Activated CD8-positive, alpha-beta memory T cell treated with anti-CD3 and anti-CD28 coated beads, Interleukin-2, amount 50 U/mL, for 1 hour (primary cell): Measurements from ENCODE around the gene ERN1.

ENCODE experiments used
- DNase-seq: peaks from one replicate; pipeline ENCODE4 v3.0.0-alpha.2; 2020; ENCODE audit errors: extremely low read depth

Gene ERN1

GRCh38 chr17:64061178-64061898, 68.6 kb downstream of the ERN1 start:
- DNase-seq = no peak

GRCh38 chr17:64060331-64060730, 69.6 kb downstream of the ERN1 start:
- DNase-seq = no peak

GRCh38 chr17:64059756-64060155, 70.2 kb downstream of the ERN1 start:
- DNase-seq = no peak

- DNase-seq = no peak
These were observed 71.3 kb downstream of the ERN1 start for GRCh38 chr17:64058621-64059020.

- DNase-seq = no peak
These were observed 72.2 kb downstream of the ERN1 start for GRCh38 chr17:64057701-64058263.

GRCh38 chr17:64056269-64057005, 73.5 kb downstream of the ERN1 start:
- no peak for DNase-seq

- no peak for DNase-seq
These were observed 74.5 kb downstream of the ERN1 start for GRCh38 chr17:64055183-64056142.

- DNase-seq = no peak
These were observed 75.6 kb downstream of the ERN1 start for GRCh38 chr17:64054304-64054703.

- DNase-seq = no peak
These were observed 76.8 kb downstream of the ERN1 start for GRCh38 chr17:64053101-64053500.

GRCh38 chr17:64051153-64051552, 78.8 kb downstream of the ERN1 start:
- no peak for DNase-seq

GRCh38 chr17:64048805-64049204, 81.1 kb downstream of the ERN1 start:
- no peak for DNase-seq

- DNase-seq = no peak
These were observed 84.8 kb downstream of the ERN1 start for GRCh38 chr17:64045176-64045575.

GRCh38 chr17:64042700-64043485, 87.1 kb downstream of the ERN1 start:
- no peak for DNase-seq

- DNase-seq = no peak
These were observed 88.0 kb downstream of the ERN1 start for GRCh38 chr17:64041912-64042311.

GRCh38 chr17:64040206-64040605, 89.7 kb downstream of the ERN1 start:
- no peak for DNase-seq

- DNase-seq = no peak
These were observed 90.9 kb downstream of the ERN1 start for GRCh38 chr17:64039106-64039400.

GRCh38 chr17:64038331-64039105, 91.4 kb downstream of the ERN1 start:
- no peak for DNase-seq

GRCh38 chr17:64037802-64038201, 92.1 kb downstream of the ERN1 start:
- no peak for DNase-seq

GRCh38 chr17:64037180-64037579, 92.8 kb downstream of the ERN1 start:
- DNase-seq = no peak

- DNase-seq = no peak
These were observed 93.6 kb downstream of the ERN1 start for GRCh38 chr17:64036198-64036922.
